ENCODE measurements around the gene FBXO5.

FBXO5 gene

GRCh38 chr6:152981989-152982903, 595 bp downstream of the FBXO5 start:
- TF ChIP-seq REST (IDR thresholded peaks at IDR 0.05; ENCODE audit: low read depth) (no peak), TAF1 (IDR thresholded peaks at IDR 0.05; ENCODE audit: low read depth) (no peak), TCF12 (IDR thresholded peaks at IDR 0.05; ENCODE audit: low read depth) (no peak), ZBTB7A (IDR thresholded peaks at IDR 0.05; ENCODE audit: low read depth) (no peak), CEBPB (IDR thresholded peaks at IDR 0.05) (no peak), USF1 (IDR thresholded peaks at IDR 0.05) (no peak)

- TF ChIP-seq YY1 (IDR thresholded peaks at IDR 0.05; ENCODE audit: low read depth) = no peak
- TF ChIP-seq TCF12 (IDR thresholded peaks at IDR 0.05; ENCODE audit: low read depth) = no peak
- TF ChIP-seq EP300 (IDR thresholded peaks at IDR 0.05; ENCODE audit: borderline replicate concordance) = no peak
- no peak for TF ChIP-seq TAF1 (IDR thresholded peaks at IDR 0.05; ENCODE audit: low read depth)
- TF ChIP-seq RAD21 (IDR thresholded peaks at IDR 0.05; ENCODE audit: low read depth) = no peak
- no peak for TF ChIP-seq REST (IDR thresholded peaks at IDR 0.05; ENCODE audit: low read depth)
- TF ChIP-seq CREB1 (IDR thresholded peaks at IDR 0.05; ENCODE audit: low read depth) = no peak
- no peak for TF ChIP-seq NFIC (IDR thresholded peaks at IDR 0.05)
- no peak for TF ChIP-seq FOXM1 (IDR thresholded peaks at IDR 0.05; ENCODE audit: borderline replicate concordance, low read depth)
- TF ChIP-seq MAX (IDR thresholded peaks at IDR 0.05) = no peak
- no peak for TF ChIP-seq ZBTB7A (IDR thresholded peaks at IDR 0.05; ENCODE audit: low read depth)
- no peak for TF ChIP-seq TEAD4 (IDR thresholded peaks at IDR 0.05)
- TF ChIP-seq CEBPB (IDR thresholded peaks at IDR 0.05) = no peak
- TF ChIP-seq USF1 (IDR thresholded peaks at IDR 0.05) = no peak
- no peak for TF ChIP-seq EGR1 (IDR thresholded peaks at IDR 0.05)
Observed at GRCh38 chr6:152981219-152981618, 1.6 kb downstream of the FBXO5 start.

GRCh38 chr6:152980656-152981055, 2.2 kb downstream of the FBXO5 start:
- TF ChIP-seq EGR1 (IDR thresholded peaks at IDR 0.05) (no peak), NFIC (IDR thresholded peaks at IDR 0.05) (no peak), ZBTB7A (IDR thresholded peaks at IDR 0.05; ENCODE audit: low read depth) (no peak), TEAD4 (IDR thresholded peaks at IDR 0.05) (no peak), YY1 (IDR thresholded peaks at IDR 0.05; ENCODE audit: low read depth) (no peak), REST (IDR thresholded peaks at IDR 0.05; ENCODE audit: low read depth) (no peak), CREB1 (IDR thresholded peaks at IDR 0.05; ENCODE audit: low read depth) (no peak), TCF12 (IDR thresholded peaks at IDR 0.05; ENCODE audit: low read depth) (no peak), FOXM1 (IDR thresholded peaks at IDR 0.05; ENCODE audit: borderline replicate concordance, low read depth) (no peak)

GRCh38 chr6:152979116-152979515, 3.7 kb downstream of the FBXO5 start:
- TF ChIP-seq EP300 (IDR thresholded peaks at IDR 0.05; ENCODE audit: borderline replicate concordance) (no peak), CEBPB (IDR thresholded peaks at IDR 0.05) (no peak), MAX (IDR thresholded peaks at IDR 0.05) (no peak)

Measured in Ishikawa (cell line).